ENCODE measurements around the gene CALHM6.

GRCh38 chr6:116507324-116507723, 46.1 kb downstream of the CALHM6 start:
- TF ChIP-seq CTCF (IDR thresholded peaks at IDR 0.05): no peak
- no peak for TF ChIP-seq POLR2A (IDR thresholded peaks at IDR 0.05)
